Activated T-helper 17 cell treated with anti-CD3 and anti-CD28 coated beads, Interleukin-2, amount 50 U/mL, for 72 hours (primary cell): ENCODE measurements around the gene VWF. TPM values are rescaled to one million over a fixed set of nuclear protein-coding genes. Genes with fewer than 3 reads are reported as not detected.

Experiments used
- ATAC-seq: fragments of 150-1000 bp; cut with Tn5 transposase; replicated peaks from 2 replicates; pipeline ENCODE4 v1.10.0; 2021; ENCODE audit warnings: mild to moderate bottlenecking, moderate library complexity
- H3K27ac Mint-ChIP-seq: one replicate; pipeline ENCODE4 v1.8.0; 2022; ENCODE audit warnings: mixed read lengths
- H3K27me3 Mint-ChIP-seq: one replicate; pipeline ENCODE4 v1.8.0; 2022; ENCODE audit warnings: mixed read lengths
- H3K36me3 Mint-ChIP-seq: one replicate; pipeline ENCODE4 v1.8.0; 2022; ENCODE audit warnings: low read depth, mild to moderate bottlenecking, mixed read lengths
- H3K4me1 Mint-ChIP-seq: one replicate; pipeline ENCODE4 v1.8.0; 2022; ENCODE audit warnings: mixed read lengths
- H3K4me3 Mint-ChIP-seq: one replicate; pipeline ENCODE4 v1.8.0; 2022; ENCODE audit warnings: mild to moderate bottlenecking, mixed read lengths
- H3K9me3 Mint-ChIP-seq: one replicate; pipeline ENCODE4 v1.8.0; 2022; ENCODE audit warnings: mixed read lengths
- total RNA-seq, 2 donors: library from RNA; stranded (reverse); gene quantifications; one replicate each; pipeline ENCODE4 v1.2.3, GENCODE V29; 2022

The VWF gene
- total RNA-seq, 2 donors from 2014 or later: 0.04 to 0.08 TPM

GRCh38 chr12:6083601-6084000, 40.9 kb downstream of the VWF start:
- no peak for ATAC-seq
- H3K27ac Mint-ChIP-seq: no peak overlapping the region

GRCh38 chr12:6082613-6083012, 41.9 kb downstream of the VWF start:
- no peak for ATAC-seq
- peaks cover 14% of the 10 kb centered on the region for H3K27me3 Mint-ChIP-seq
- no peak overlapping the region for H3K4me3 Mint-ChIP-seq
- H3K9me3 Mint-ChIP-seq: no peaks in the 10 kb centered on the region
- no peaks in the 10 kb centered on the region for H3K36me3 Mint-ChIP-seq
- H3K4me1 Mint-ChIP-seq: no peaks in the 10 kb centered on the region
- H3K27ac Mint-ChIP-seq: no peak overlapping the region

More at GRCh38 chr12:6083601-6084000, 40.9 kb downstream of the VWF start:
- peaks cover 14% of the 10 kb centered on the region for H3K27me3 Mint-ChIP-seq
- no peaks in the 10 kb centered on the region for H3K9me3 Mint-ChIP-seq
- H3K4me1 Mint-ChIP-seq: no peaks in the 10 kb centered on the region
- H3K36me3 Mint-ChIP-seq: no peaks in the 10 kb centered on the region
- H3K4me3 Mint-ChIP-seq: no peak overlapping the region

- Mint-ChIP-seq H3K9me3 (no peaks in the 10 kb centered on the region), H3K27me3 (peaks cover 12% of the 10 kb centered on the region), H3K36me3 (no peaks in the 10 kb centered on the region), H3K4me3 (no peak overlapping the region), H3K4me1 (peaks cover 2% of the 10 kb centered on the region), H3K27ac (no peak overlapping the region)
- ATAC-seq: no peak
Observed at GRCh38 chr12:6080149-6081045, 44.1 kb downstream of the VWF start.

- Mint-ChIP-seq H3K4me3 (no peak overlapping the region), H3K27ac (no peak overlapping the region), H3K27me3 (peaks cover 23% of the 10 kb centered on the region), H3K4me1 (peaks cover 16% of the 10 kb centered on the region), H3K9me3 (no peaks in the 10 kb centered on the region), H3K36me3 (no peaks in the 10 kb centered on the region)
- no peak for ATAC-seq
Observed at GRCh38 chr12:6078398-6079096, 45.9 kb downstream of the VWF start.

- no peaks in the 10 kb centered on the region for H3K36me3 Mint-ChIP-seq
- ATAC-seq: no peak
- H3K27me3 Mint-ChIP-seq: peaks cover 23% of the 10 kb centered on the region
- no peak overlapping the region for H3K4me3 Mint-ChIP-seq
- peaks cover 16% of the 10 kb centered on the region for H3K4me1 Mint-ChIP-seq
- no peaks in the 10 kb centered on the region for H3K9me3 Mint-ChIP-seq
- H3K27ac Mint-ChIP-seq: no peak overlapping the region
Observed at GRCh38 chr12:6077692-6078083, 46.8 kb downstream of the VWF start.

GRCh38 chr12:6076776-6077691, 47.4 kb downstream of the VWF start:
- H3K4me3 Mint-ChIP-seq: no peak overlapping the region
- no peak overlapping the region for H3K27ac Mint-ChIP-seq
- ATAC-seq: no peak
- H3K27me3 Mint-ChIP-seq: peaks cover 23% of the 10 kb centered on the region
- H3K4me1 Mint-ChIP-seq: peaks cover 16% of the 10 kb centered on the region
- no peaks in the 10 kb centered on the region for H3K9me3 Mint-ChIP-seq
- no peaks in the 10 kb centered on the region for H3K36me3 Mint-ChIP-seq

- Mint-ChIP-seq H3K4me1 (peaks cover 16% of the 10 kb centered on the region), H3K9me3 (no peaks in the 10 kb centered on the region), H3K27me3 (peaks cover 23% of the 10 kb centered on the region), H3K4me3 (peak overlapping the region; percentile 88), H3K36me3 (no peaks in the 10 kb centered on the region), H3K27ac (no peak overlapping the region)
- no peak for ATAC-seq
Observed at GRCh38 chr12:6076346-6076745, 48.1 kb downstream of the VWF start.

GRCh38 chr12:6074979-6075585, 49.4 kb downstream of the VWF start:
- Mint-ChIP-seq H3K27me3 (peaks cover 19% of the 10 kb centered on the region), H3K4me3 (peak overlapping the region; percentile 88), H3K4me1 (peaks cover 20% of the 10 kb centered on the region), H3K36me3 (no peaks in the 10 kb centered on the region), H3K9me3 (no peaks in the 10 kb centered on the region), H3K27ac (peak overlapping the region; percentile 83)
- peak; percentile 98 for ATAC-seq

GRCh38 chr12:6074427-6074826, 50.0 kb downstream of the VWF start:
- peak; percentile 45 for ATAC-seq
- H3K4me1 Mint-ChIP-seq: peaks cover 26% of the 10 kb centered on the region
- peaks cover 17% of the 10 kb centered on the region for H3K27me3 Mint-ChIP-seq
- H3K4me3 Mint-ChIP-seq: peak overlapping the region; percentile 88
- no peaks in the 10 kb centered on the region for H3K36me3 Mint-ChIP-seq
- no peaks in the 10 kb centered on the region for H3K9me3 Mint-ChIP-seq
- H3K27ac Mint-ChIP-seq: peak overlapping the region; percentile 83

- Mint-ChIP-seq H3K36me3 (no peaks in the 10 kb centered on the region), H3K27ac (no peak overlapping the region), H3K4me3 (no peak overlapping the region), H3K27me3 (peaks cover 17% of the 10 kb centered on the region), H3K9me3 (no peaks in the 10 kb centered on the region), H3K4me1 (peaks cover 30% of the 10 kb centered on the region)
- ATAC-seq: no peak
Observed at GRCh38 chr12:6073426-6073825, 51.0 kb downstream of the VWF start.

- Mint-ChIP-seq H3K27me3 (peaks cover 17% of the 10 kb centered on the region), H3K9me3 (no peaks in the 10 kb centered on the region), H3K4me3 (no peak overlapping the region), H3K27ac (no peak overlapping the region), H3K4me1 (peaks cover 30% of the 10 kb centered on the region), H3K36me3 (no peaks in the 10 kb centered on the region)
- ATAC-seq: no peak
Observed at GRCh38 chr12:6072302-6072752, 52.1 kb downstream of the VWF start.

- Mint-ChIP-seq H3K4me3 (no peak overlapping the region), H3K4me1 (peaks cover 30% of the 10 kb centered on the region), H3K36me3 (no peaks in the 10 kb centered on the region), H3K27me3 (peaks cover 17% of the 10 kb centered on the region), H3K9me3 (no peaks in the 10 kb centered on the region), H3K27ac (no peak overlapping the region)
- ATAC-seq: no peak
Observed at GRCh38 chr12:6071589-6071988, 52.9 kb downstream of the VWF start.

GRCh38 chr12:6070472-6071257, 53.8 kb downstream of the VWF start:
- Mint-ChIP-seq H3K36me3 (no peaks in the 10 kb centered on the region), H3K4me1 (peaks cover 30% of the 10 kb centered on the region), H3K4me3 (no peak overlapping the region), H3K27ac (no peak overlapping the region), H3K9me3 (no peaks in the 10 kb centered on the region), H3K27me3 (peaks cover 15% of the 10 kb centered on the region)
- no peak for ATAC-seq
